ENCODE data around the gene PHKA2.
"Not testable (repeated sequence)": the region's sequence is repeated elsewhere in the genome, so short reads cannot be mapped to it uniquely, and the experiment has no call there.

The PHKA2 gene

GRCh38 chrX:18855919-18856644, 127.8 kb downstream of the PHKA2 start:
- DNase-seq, result no peak

GRCh38 chrX:18847901-18848300, 136.0 kb downstream of the PHKA2 start:
- DNase-seq, result not testable (repeated sequence)
